Endothelial cell of umbilical vein (primary cell): ENCODE results near the gene TPST1. TPM values are rescaled to one million over a fixed set of nuclear protein-coding genes. Genes with fewer than 3 reads are reported as not detected.

Source experiments
- BruUV-seq: library from RNA; stranded (reverse); fragments of 400-500 nt; replicated peaks from 2 replicates; lab custom pipeline; 2021; lab: Mats Ljungman, UMichigan
- CTCF ChIA-PET: fragments of 300-600, 350-600 bp; sonication (Branson Sonifier 250); formaldehyde crosslinking; loops from one replicate; lab custom pipeline; 2021; ENCODE audit warnings: antibody characterized with exemption, inconsistent platforms; lab: Charles Lee
- POLR2A ChIA-PET: fragments of 300-600, 350-600 bp; sonication (Branson Sonifier 250); formaldehyde crosslinking; loops from one replicate; lab custom pipeline; 2021; ENCODE audit warnings: antibody characterized with exemption, inconsistent platforms; lab: Charles Lee
- DNase-seq: peaks from one replicate; pipeline ENCODE4 v3.0.0-alpha.2; 2011; ENCODE audit warnings: low read depth, low spot score
- FAIRE-seq: peaks from 2 replicates; lab custom pipeline; 2011; peaks lifted over from hg19 to GRCh38; lab: Jason Lieb, UNC
- H2AFZ ChIP-seq: 2 replicates; pipeline ENCODE4 v1.6.0; 2012; ENCODE audit warnings: low read depth, low read length, control low read depth, inconsistent platforms
- H3K27ac ChIP-seq: 2 replicates; pipeline ENCODE4 v1.5.1; 2011; ENCODE audit warnings: low read depth, mild to moderate bottlenecking, control low read depth, low read length, moderate library complexity; ENCODE audit not compliant: insufficient read depth
- H3K27me3 ChIP-seq, 2 experiments: 2 replicates each; pipeline versions ENCODE4 v1.6.0 to v1.6.1; 2011; ENCODE audit warnings: low read length in 2 of 2, mixed read lengths in 1 of 2; ENCODE audit not compliant: control insufficient read depth in 2 of 2, insufficient read depth in 2 of 2
- H3K36me3 ChIP-seq, 2 experiments: 2 replicates in 1 of 2; 3 replicates in 1 of 2; pipeline ENCODE4 v1.5.1; 2011; ENCODE audit warnings: low read length in 2 of 2, mild to moderate bottlenecking in 1 of 2, moderate library complexity in 1 of 2; ENCODE audit not compliant: control insufficient read depth in 2 of 2, insufficient read depth in 2 of 2; ENCODE audit errors: extremely low read depth in 1 of 2
- H3K4me1 ChIP-seq: 3 replicates; pipeline ENCODE4 v1.5.1; 2011; ENCODE audit warnings: mild to moderate bottlenecking, low read length; ENCODE audit not compliant: control insufficient read depth, insufficient read depth; ENCODE audit errors: extremely low read depth
- H3K4me2 ChIP-seq: 2 replicates; pipeline ENCODE4 v1.6.1; 2011; ENCODE audit warnings: low read length, control low read depth, mixed read lengths; ENCODE audit not compliant: insufficient read depth
- H3K4me3 ChIP-seq, 3 experiments: fragments of 200-600 bp in 1 of 3; sonication (generic), shearing (Covaris generic) in 1 of 3; replicated peaks in 1 of 3; 2 replicates each; pipeline ENCODE4 v1.5.1; 2011 to 2016; ENCODE audit warnings: control low read depth in 3 of 3, low read length in 3 of 3, mild to moderate bottlenecking in 2 of 3, inconsistent platforms in 1 of 3, low read depth in 1 of 3, moderate library complexity in 1 of 3; ENCODE audit not compliant: insufficient read depth in 1 of 3
- H3K79me2 ChIP-seq: 2 replicates; pipeline ENCODE4 v1.6.0; 2012; ENCODE audit warnings: low read length, inconsistent platforms; ENCODE audit not compliant: control insufficient read depth, insufficient read depth
- H3K9ac ChIP-seq: replicated peaks from 2 replicates; pipeline ENCODE3; 2011; ENCODE audit warnings: low read length, control low read depth; ENCODE audit not compliant: insufficient read depth; ENCODE audit errors: extremely low read depth
- H3K9me1 ChIP-seq: replicated peaks from 3 replicates; pipeline ENCODE4 v1.6.0; 2011; ENCODE audit warnings: mild to moderate bottlenecking, low read length; ENCODE audit not compliant: control insufficient read depth, insufficient read depth; ENCODE audit errors: extremely low read depth
- H3K9me3 ChIP-seq: replicated peaks from 2 replicates; pipeline ENCODE4 v1.5.1; 2012; ENCODE audit warnings: low read length, inconsistent platforms; ENCODE audit not compliant: control insufficient read depth, insufficient read depth
- H4K20me1 ChIP-seq: replicated peaks from 2 replicates; pipeline ENCODE3; 2011; ENCODE audit warnings: mild to moderate bottlenecking, low read length; ENCODE audit not compliant: control insufficient read depth, insufficient read depth; ENCODE audit errors: extremely low read depth
- CTCF ChIP-seq, 2 donors: IDR thresholded peaks; 1 replicate in 1 of 2; 2 replicates in 1 of 2; pipeline ENCODE4 v1.5.1; 2011; ENCODE audit warnings: low read length in 2 of 2, mild to moderate bottlenecking in 2 of 2, moderate library complexity in 2 of 2, control low read depth in 1 of 2, inconsistent platforms in 1 of 2, low read depth in 1 of 2; ENCODE audit not compliant: insufficient read depth in 1 of 2; ENCODE audit errors: extremely low read depth in 1 of 2
- EZH2 ChIP-seq: IDR thresholded peaks from 2 replicates; pipeline ENCODE4 v1.6.1; 2012; ENCODE audit warnings: borderline replicate concordance, low read depth, mild to moderate bottlenecking, moderate library complexity, low read length, inconsistent platforms; ENCODE audit not compliant: severe bottlenecking
- FOS ChIP-seq: IDR thresholded peaks from 2 replicates; pipeline ENCODE4 v1.6.1; 2011; ENCODE audit warnings: mild to moderate bottlenecking, low read length, moderate library complexity, borderline replicate concordance; ENCODE audit not compliant: insufficient read depth
- GATA2 ChIP-seq: IDR thresholded peaks from 2 replicates; pipeline ENCODE4 v1.7.0; 2011; ENCODE audit warnings: low read depth, mild to moderate bottlenecking, moderate library complexity, mixed read lengths, low read length; ENCODE audit not compliant: insufficient read length, insufficient read depth
- JUN ChIP-seq: IDR thresholded peaks from 2 replicates; pipeline ENCODE4 v1.6.1; 2011; ENCODE audit warnings: borderline replicate concordance, low read depth; ENCODE audit not compliant: insufficient read length, insufficient read depth
- MAX ChIP-seq: IDR thresholded peaks from 2 replicates; pipeline ENCODE4 v1.6.1; 2011; ENCODE audit not compliant: insufficient read depth, insufficient read length
- MYC ChIP-seq: IDR thresholded peaks from one replicate; pipeline ENCODE4 v1.6.1; 2011; ENCODE audit warnings: mild to moderate bottlenecking, low read depth, low read length
- POLR2A ChIP-seq: IDR thresholded peaks from 2 replicates; pipeline ENCODE4 v1.6.1; 2012; ENCODE audit warnings: low read depth, mild to moderate bottlenecking, control low read depth, low read length
- POLR2AphosphoS5 ChIP-seq: IDR thresholded peaks from 2 replicates; pipeline ENCODE4 v1.6.1; 2012; ENCODE audit warnings: low read depth, mild to moderate bottlenecking, control low read depth, low read length, moderate library complexity; ENCODE audit not compliant: insufficient read depth
- dilution Hi-C: fragments of 300-500 bp; cut with MboI; formaldehyde crosslinking; loops from one replicate; pipeline ENCODE4 v1.15.0; 2019; ENCODE audit warnings: low sequenced_read_pairs; ENCODE audit not compliant: extremely low pct_ligation_motif_present
- intact Hi-C: fragments of 100-400 bp; cut with micrococcal nuclease; formaldehyde crosslinking; loops from one replicate; pipeline ENCODE4 v1.10.0; 2022
- polyA plus RNA-seq, 4 experiments: library from polyadenylated mRNA; depleted of rRNA in 3 of 4; stranded (reverse) in 3 of 4; unstranded in 1 of 4; fragments of >200 nt; gene quantifications; 2 replicates each; pipeline versions ENCODE4 v1.2.1 to v1.2.3, GENCODE V29; 2011 to 2012; ENCODE audit warnings: missing spikeins in 1 of 4
- total RNA-seq: library from RNA; stranded (reverse); gene quantifications from 2 replicates; pipeline ENCODE4 v1.2.3, GENCODE V29; 2021

The TPST1 gene
- total and polyA plus RNA-seq, 2 donors (not counting 3 experiments of a cell fraction or from before 2014, with no cell fraction given): 18.7 to 21.0 TPM

GRCh38 chr7:66198956-66199355 is 6.2 kb upstream of the TPST1 start:
- H3K27ac ChIP-seq: no peak overlapping the region
- H4K20me1 ChIP-seq: no peaks in the 10 kb centered on the region
- no peaks in the 10 kb centered on the region for H3K4me1 ChIP-seq
- H3K9me1 ChIP-seq: no peaks in the 10 kb centered on the region
- ChIA-PET POLR2A (no interaction called here), CTCF (interaction anchor here (0.6 kb wide), 1 partner anchor 394 kb away, joined by 3 read pairs; no protein-coding TSS in a partner anchor)
- FAIRE-seq (no peak), DNase-seq (no peak)
- intact Hi-C loops: no loop called here
- H3K9ac ChIP-seq: no peak overlapping the region
- no TSS peak for BruUV-seq
- dilution Hi-C loops: no loop called here
- H3K36me3 ChIP-seq: no peaks in the 10 kb centered on the region
- no peak overlapping the region for H3K4me3 ChIP-seq
- H2AFZ ChIP-seq: no peak overlapping the region
- TF ChIP-seq GATA2 (no peak), EZH2 (no peak), JUN (no peak), POLR2AphosphoS5 (no peak), MAX (no peak), MYC (no peak), POLR2A (no peak), CTCF (IDR thresholded peaks at IDR 0.05; ENCODE audit: extremely low read depth in 1 of 2, insufficient read depth in 1 of 2, low read depth in 1 of 2, low read length in 2 of 2) (no peak), FOS (no peak)
- no peaks in the 10 kb centered on the region for H3K27me3 ChIP-seq
- no peak overlapping the region for H3K4me2 ChIP-seq
- H3K79me2 ChIP-seq: no peaks in the 10 kb centered on the region
- H3K9me3 ChIP-seq: no peaks in the 10 kb centered on the region
